ENCODE measurements around the gene TRPV4.

Gene TRPV4

GRCh38 chr12:109782326-109782703, 50.9 kb downstream of the TRPV4 start:
- DNase-seq (ENCODE audit: low read depth), result no peak
- H3K4me1 ChIP-seq (ENCODE audit: control insufficient read depth, insufficient read depth, low read length), result no peaks in the 10 kb centered on the region
- H3K9ac ChIP-seq (ENCODE audit: low read length), result no peak overlapping the region
- peaks cover 12% of the 10 kb centered on the region for H3K9me3 ChIP-seq (ENCODE audit: control insufficient read depth, low read length)
- no peaks in the 10 kb centered on the region for H3K36me3 ChIP-seq (ENCODE audit: control insufficient read depth, insufficient read depth, low read length, severe bottlenecking)
- H3K4me3 ChIP-seq (ENCODE audit: low read length), result no peak overlapping the region
- H3K27me3 ChIP-seq (replicated peaks; ENCODE audit: control insufficient read depth, insufficient read depth, low read length), result no peaks in the 10 kb centered on the region

- no peaks in the 10 kb centered on the region for H3K36me3 ChIP-seq (ENCODE audit: control insufficient read depth, insufficient read depth, low read length, severe bottlenecking)
- H3K27me3 ChIP-seq (replicated peaks; ENCODE audit: control insufficient read depth, insufficient read depth, low read length), result no peaks in the 10 kb centered on the region
- H3K9me3 ChIP-seq (ENCODE audit: control insufficient read depth, low read length), result peaks cover 12% of the 10 kb centered on the region
- H3K4me3 ChIP-seq (ENCODE audit: low read length), result no peak overlapping the region
- no peak overlapping the region for H3K9ac ChIP-seq (ENCODE audit: low read length)
- no peak for DNase-seq (ENCODE audit: low read depth)
- no peaks in the 10 kb centered on the region for H3K4me1 ChIP-seq (ENCODE audit: control insufficient read depth, insufficient read depth, low read length)
Observed at GRCh38 chr12:109781668-109782325, 51.4 kb downstream of the TRPV4 start.

DNA sequence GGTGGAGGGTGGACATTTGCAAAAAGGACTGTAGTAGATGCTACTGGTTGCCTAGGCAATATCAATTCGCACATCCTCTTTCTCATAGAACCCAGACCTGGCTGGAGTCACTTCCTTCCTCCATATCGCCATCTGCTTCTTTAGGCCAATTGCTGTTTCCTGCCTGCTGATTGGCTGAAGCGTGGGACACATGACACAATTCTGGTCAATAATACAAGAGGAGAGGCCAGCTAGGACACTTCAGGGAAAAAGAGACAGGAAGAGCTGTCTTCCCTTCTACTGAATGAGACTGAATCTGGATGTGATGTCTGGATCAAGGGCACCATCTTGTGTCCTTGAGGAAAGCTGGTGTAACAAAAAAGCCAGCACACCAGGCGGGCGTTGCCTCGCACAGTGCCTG, 53.8 kb downstream of the TRPV4 start:
- no peak for DNase-seq (ENCODE audit: low read depth)
- H3K9ac ChIP-seq (ENCODE audit: low read length), result no peak overlapping the region
- peaks cover 8% of the 10 kb centered on the region for H3K27me3 ChIP-seq (replicated peaks; ENCODE audit: control insufficient read depth, insufficient read depth, low read length)

GRCh38 chr12:109778684-109779083, 54.5 kb downstream of the TRPV4 start:
- H3K27me3 ChIP-seq (replicated peaks; ENCODE audit: control insufficient read depth, insufficient read depth, low read length), result peaks cover 15% of the 10 kb centered on the region
- H3K9ac ChIP-seq (ENCODE audit: low read length), result no peak overlapping the region
- H3K4me3 ChIP-seq (ENCODE audit: low read length), result no peak overlapping the region
- H3K36me3 ChIP-seq (ENCODE audit: control insufficient read depth, insufficient read depth, low read length, severe bottlenecking), result no peaks in the 10 kb centered on the region
- DNase-seq (ENCODE audit: low read depth), result no peak
- H3K4me1 ChIP-seq (ENCODE audit: control insufficient read depth, insufficient read depth, low read length), result no peaks in the 10 kb centered on the region
- H3K9me3 ChIP-seq (ENCODE audit: control insufficient read depth, low read length), result peaks cover 12% of the 10 kb centered on the region

More for the DNA sequence above, 53.8 kb downstream of the TRPV4 start:
- Histone ChIP-seq H3K9me3 (ENCODE audit: control insufficient read depth, low read length) (peaks cover 12% of the 10 kb centered on the region), H3K4me3 (ENCODE audit: low read length) (no peak overlapping the region), H3K4me1 (ENCODE audit: control insufficient read depth, insufficient read depth, low read length) (no peaks in the 10 kb centered on the region), H3K36me3 (ENCODE audit: control insufficient read depth, insufficient read depth, low read length, severe bottlenecking) (no peaks in the 10 kb centered on the region)

GRCh38 chr12:109777544-109777943, 55.7 kb downstream of the TRPV4 start:
- peak; percentile 24 for DNase-seq (ENCODE audit: low read depth)

DNA sequence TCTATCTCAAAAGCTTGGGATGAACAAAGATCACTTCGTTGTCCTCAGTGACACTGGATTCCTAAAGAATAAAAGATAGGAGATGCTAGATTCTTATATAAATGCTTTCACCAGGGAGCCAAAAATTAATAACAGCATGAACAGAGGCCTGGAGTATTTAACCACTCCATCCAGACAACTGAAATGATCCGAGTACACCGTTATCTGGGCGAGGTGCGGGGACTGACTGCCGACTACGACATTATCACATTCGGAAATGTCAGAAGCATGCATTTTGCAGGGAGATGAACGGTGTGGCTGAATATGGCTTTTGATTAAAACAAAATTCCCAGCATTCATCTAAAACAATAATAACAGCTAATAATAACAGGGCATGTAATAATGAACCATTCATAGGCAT, 56.6 kb downstream of the TRPV4 start:
- Histone ChIP-seq H3K9ac (ENCODE audit: low read length) (no peak overlapping the region), H3K36me3 (ENCODE audit: control insufficient read depth, insufficient read depth, low read length, severe bottlenecking) (no peaks in the 10 kb centered on the region), H3K27me3 (replicated peaks; ENCODE audit: control insufficient read depth, insufficient read depth, low read length) (peaks cover 20% of the 10 kb centered on the region), H3K4me3 (ENCODE audit: low read length) (no peak overlapping the region), H3K9me3 (ENCODE audit: control insufficient read depth, low read length) (peaks cover 12% of the 10 kb centered on the region), H3K4me1 (ENCODE audit: control insufficient read depth, insufficient read depth, low read length) (peaks cover 10% of the 10 kb centered on the region)
- no peak for DNase-seq (ENCODE audit: low read depth)

More at GRCh38 chr12:109777544-109777943, 55.7 kb downstream of the TRPV4 start:
- Histone ChIP-seq H3K4me1 (ENCODE audit: control insufficient read depth, insufficient read depth, low read length) (peaks cover 10% of the 10 kb centered on the region), H3K9me3 (ENCODE audit: control insufficient read depth, low read length) (peaks cover 12% of the 10 kb centered on the region), H3K36me3 (ENCODE audit: control insufficient read depth, insufficient read depth, low read length, severe bottlenecking) (no peaks in the 10 kb centered on the region), H3K27me3 (replicated peaks; ENCODE audit: control insufficient read depth, insufficient read depth, low read length) (peaks cover 20% of the 10 kb centered on the region), H3K9ac (ENCODE audit: low read length) (no peak overlapping the region), H3K4me3 (ENCODE audit: low read length) (no peak overlapping the region)

DNA sequence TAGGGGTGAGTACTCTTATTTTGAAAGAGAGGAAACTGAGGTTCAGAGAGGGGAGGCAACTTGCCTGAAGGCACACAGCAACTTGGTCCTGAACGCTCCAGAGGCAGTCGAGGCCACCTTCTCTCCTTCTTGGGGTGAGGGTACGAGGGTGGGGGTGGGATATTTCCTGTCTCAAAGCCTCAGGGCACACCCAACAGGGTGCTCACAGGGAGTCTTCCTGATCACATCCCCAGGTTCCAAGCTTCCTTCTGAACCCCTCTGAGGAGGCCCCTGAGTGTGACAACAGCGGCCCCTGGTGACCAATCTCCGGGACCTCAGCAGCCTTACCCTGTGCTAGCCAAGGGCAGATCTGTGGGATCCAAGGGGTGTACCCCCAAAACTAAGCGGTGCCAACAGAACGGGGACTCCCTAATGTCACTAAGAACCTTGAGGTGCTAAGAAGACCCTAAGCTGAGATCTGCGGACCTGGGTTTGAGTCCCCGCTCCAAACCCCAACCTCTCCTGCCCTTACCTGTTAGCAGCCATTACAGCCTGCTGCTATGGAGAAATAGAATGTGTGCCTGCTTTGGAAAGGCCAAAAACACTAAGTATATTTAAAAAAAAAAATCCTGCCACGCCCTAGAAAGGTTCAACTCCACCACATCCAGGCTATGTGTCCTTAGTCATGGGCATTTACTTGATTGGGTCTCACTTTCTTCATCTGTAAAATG, 57.9 kb downstream of the TRPV4 start:
- no peaks in the 10 kb centered on the region for H3K36me3 ChIP-seq (ENCODE audit: control insufficient read depth, insufficient read depth, low read length, severe bottlenecking)
- DNase-seq (ENCODE audit: low read depth), result peak; percentile 86
- H3K4me3 ChIP-seq (ENCODE audit: low read length), result no peak overlapping the region
- H3K9ac ChIP-seq (ENCODE audit: low read length), result no peak overlapping the region
- H3K4me1 ChIP-seq (ENCODE audit: control insufficient read depth, insufficient read depth, low read length), result peaks cover 10% of the 10 kb centered on the region
- H3K9me3 ChIP-seq (ENCODE audit: control insufficient read depth, low read length), result peaks cover 12% of the 10 kb centered on the region
- H3K27me3 ChIP-seq (replicated peaks; ENCODE audit: control insufficient read depth, insufficient read depth, low read length), result peaks cover 20% of the 10 kb centered on the region

DNA sequence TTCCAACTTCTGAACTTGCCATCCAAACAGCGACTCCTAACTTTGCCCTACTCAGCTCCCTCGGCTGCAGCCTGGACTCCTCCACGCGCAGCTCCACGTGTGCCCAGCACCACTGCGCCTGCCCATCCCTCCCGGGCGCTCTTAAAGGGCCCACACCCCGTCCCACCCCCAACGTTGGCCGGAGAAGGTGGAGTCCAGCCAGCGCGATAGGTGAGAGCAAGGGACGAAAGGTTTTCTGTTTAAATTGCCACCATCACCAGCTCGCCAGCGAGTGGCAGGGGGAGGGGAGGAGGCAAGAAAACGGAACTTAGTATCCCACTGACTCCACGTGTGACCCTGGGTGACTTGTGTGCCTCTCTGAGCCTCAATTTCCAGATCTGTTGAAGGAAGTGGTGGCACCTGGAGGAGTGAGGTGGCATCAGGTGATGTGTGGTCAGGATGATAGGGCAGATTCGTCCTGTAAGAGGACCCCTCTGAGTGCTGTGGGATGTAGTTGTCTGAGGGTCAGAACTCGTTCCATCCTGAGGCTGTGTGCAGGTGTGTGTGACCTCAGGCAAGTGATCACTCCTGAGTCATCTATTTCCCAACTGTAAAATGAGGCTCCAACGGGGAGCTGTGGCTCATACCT, 59.7 kb downstream of the TRPV4 start:
- no peak for DNase-seq (ENCODE audit: low read depth)
- Histone ChIP-seq H3K4me1 (ENCODE audit: control insufficient read depth, insufficient read depth, low read length) (peaks cover 10% of the 10 kb centered on the region), H3K36me3 (ENCODE audit: control insufficient read depth, insufficient read depth, low read length, severe bottlenecking) (no peaks in the 10 kb centered on the region), H3K4me3 (ENCODE audit: low read length) (peak overlapping the region; percentile 20), H3K27me3 (replicated peaks; ENCODE audit: control insufficient read depth, insufficient read depth, low read length) (peaks cover 24% of the 10 kb centered on the region), H3K9ac (ENCODE audit: low read length) (no peak overlapping the region), H3K9me3 (ENCODE audit: control insufficient read depth, low read length) (peaks cover under 1% of the 10 kb centered on the region)

- peaks cover 24% of the 10 kb centered on the region for H3K27me3 ChIP-seq (replicated peaks; ENCODE audit: control insufficient read depth, insufficient read depth, low read length)
- H3K9ac ChIP-seq (ENCODE audit: low read length), result no peak overlapping the region
- H3K36me3 ChIP-seq (ENCODE audit: control insufficient read depth, insufficient read depth, low read length, severe bottlenecking), result no peaks in the 10 kb centered on the region
- no peak for DNase-seq (ENCODE audit: low read depth)
- H3K4me1 ChIP-seq (ENCODE audit: control insufficient read depth, insufficient read depth, low read length), result peaks cover 10% of the 10 kb centered on the region
- no peaks in the 10 kb centered on the region for H3K9me3 ChIP-seq (ENCODE audit: control insufficient read depth, low read length)
- peak overlapping the region; percentile 20 for H3K4me3 ChIP-seq (ENCODE audit: low read length)
Observed at GRCh38 chr12:109772622-109773321, 60.4 kb downstream of the TRPV4 start.

DNA sequence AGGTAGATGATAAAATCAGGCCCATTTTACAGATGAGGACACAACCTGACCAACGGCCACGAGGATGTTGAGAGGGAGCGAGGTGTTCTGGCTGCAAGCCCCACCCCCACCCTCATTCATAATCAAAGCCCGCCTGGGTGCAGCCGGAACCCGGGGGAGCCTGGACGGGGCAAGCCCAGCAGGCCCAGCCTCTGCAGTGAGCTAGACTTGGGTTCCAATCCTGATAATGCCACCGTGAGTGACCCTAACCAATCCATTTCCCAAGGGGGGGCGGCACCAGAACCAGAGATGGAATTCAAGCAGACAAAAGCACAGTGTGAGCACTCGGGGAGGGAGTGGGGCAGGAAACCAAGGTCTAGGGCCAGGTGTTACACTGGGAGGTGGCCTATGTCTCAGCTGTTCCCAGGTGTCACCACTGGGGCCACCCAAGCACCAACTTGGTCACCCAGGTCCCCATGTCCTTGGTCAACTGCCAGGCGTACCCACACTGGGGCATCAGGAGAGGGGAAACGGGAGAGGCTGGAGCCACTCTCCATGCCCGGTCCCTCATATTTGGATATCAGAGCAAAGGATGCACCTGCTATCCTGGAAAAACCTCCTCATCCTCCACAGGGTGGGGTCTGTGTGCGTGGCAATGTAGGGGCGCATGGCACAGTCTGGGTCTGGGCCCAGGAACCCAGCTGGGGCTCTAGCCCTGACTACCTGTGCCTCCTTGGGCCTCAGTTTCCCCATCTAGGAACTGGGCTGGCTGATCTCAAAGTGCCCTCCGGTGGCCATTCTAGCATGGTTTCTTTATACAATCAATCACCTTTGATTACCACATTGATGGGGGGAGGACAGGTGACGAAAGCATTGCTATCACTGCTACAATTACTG, 61.2 kb downstream of the TRPV4 start:
- Histone ChIP-seq H3K27me3 (replicated peaks; ENCODE audit: control insufficient read depth, insufficient read depth, low read length) (peaks cover 29% of the 10 kb centered on the region), H3K36me3 (ENCODE audit: control insufficient read depth, insufficient read depth, low read length, severe bottlenecking) (no peaks in the 10 kb centered on the region), H3K9ac (ENCODE audit: low read length) (no peak overlapping the region), H3K9me3 (ENCODE audit: control insufficient read depth, low read length) (no peaks in the 10 kb centered on the region), H3K4me3 (ENCODE audit: low read length) (no peak overlapping the region), H3K4me1 (ENCODE audit: control insufficient read depth, insufficient read depth, low read length) (peaks cover 10% of the 10 kb centered on the region)
- DNase-seq (ENCODE audit: low read depth), result no peak

Data from adipocyte (in vitro differentiated cells).